ENCODE data around the gene GPA33. TPM values are rescaled to one million over a fixed set of nuclear protein-coding genes. Genes with fewer than 3 reads are reported as not detected.

Gene GPA33
- total and polyA plus RNA-seq, 9 of the 15 experiments (the other 6 are each of a cell fraction or from before 2014, with no cell fraction given): 0.13 TPM; not detected in 8

DNA sequence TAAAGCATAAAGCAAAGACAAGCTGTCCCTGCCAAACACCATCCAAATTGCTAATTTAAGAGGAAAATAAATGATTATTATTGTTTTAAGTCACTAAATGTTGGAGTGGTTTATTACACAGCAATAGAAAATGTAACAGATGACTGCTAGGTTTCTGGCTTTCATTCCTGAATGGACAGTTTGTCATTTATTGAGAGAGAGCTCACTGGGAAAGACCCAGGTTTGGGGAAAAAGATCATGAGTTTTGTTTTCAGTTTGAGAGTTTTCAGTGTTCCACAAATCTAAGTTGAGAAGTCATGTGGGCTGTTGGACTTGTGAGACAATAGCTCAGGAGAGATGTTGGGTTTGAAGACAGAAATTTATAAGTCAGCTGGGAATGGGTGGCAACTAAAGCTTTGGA is 5.4 kb downstream of the GPA33 start:
- no peaks in the 10 kb centered on the region for H3K9me1 ChIP-seq (ENCODE audit: control insufficient read depth, insufficient read depth, low read length)
- no peak for DNase-seq (ENCODE audit: extremely low read depth in 1 of 4, low spot score in 3 of 4)
- no peaks in the 10 kb centered on the region for H3K36me3 ChIP-seq (ENCODE audit: control insufficient read depth, insufficient read depth, low read length)
- no TSS peak for BruUV-seq (replicated peaks)
- ATAC-seq: no peak
- no peak overlapping the region for H3K4me2 ChIP-seq (ENCODE audit: insufficient read depth, low read length)
- H3K27me3 ChIP-seq (ENCODE audit: control insufficient read depth in 2 of 2, insufficient read depth in 2 of 2, low read length in 2 of 2): peaks cover 61 to 73% of the 10 kb centered on the region in 2 experiments
- no peaks in the 10 kb centered on the region for H3K79me2 ChIP-seq (ENCODE audit: control insufficient read depth, insufficient read depth, low read length)
- POLR2A ChIA-PET: interaction anchor here (0.7 to 1.4 kb wide), 2 partner anchors 9 to 12 kb away, joined by 3 to 5 read pairs; no protein-coding TSS in a partner anchor
- no peak overlapping the region for H3K9ac ChIP-seq (ENCODE audit: insufficient read depth in 1 of 2, low read depth in 2 of 2, low read length in 2 of 2)
- no peaks in the 10 kb centered on the region for H3K4me1 ChIP-seq (replicated peaks in 1 of 2; ENCODE audit: control insufficient read depth in 2 of 2, insufficient read depth in 2 of 2, low read length in 2 of 2)
- H4K20me1 ChIP-seq (replicated peaks; ENCODE audit: control insufficient read depth, insufficient read depth, low read length): no peaks in the 10 kb centered on the region; the same call in 1 of the 2 replicates
- in situ Hi-C loops (cut with MboI) (no loop called here), intact Hi-C loops (cut with micrococcal nuclease) (no loop called here)
- no peak overlapping the region for H2AFZ ChIP-seq (ENCODE audit: low read depth, low read length)
- no peak for TF ChIP-seq NEUROD1 (IDR thresholded peaks at IDR 0.05; ENCODE audit: borderline replicate concordance, low read depth, low read length, partially characterized antibody)
- TF ChIP-seq ZNF143 (CRISPR knock-in tag; IDR thresholded peaks at IDR 0.05): no peak
- TF ChIP-seq IRF2 (CRISPR knock-in tag; IDR thresholded peaks at IDR 0.05): no peak
- no peak for TF ChIP-seq BRD9 (IDR thresholded peaks at IDR 0.05; ENCODE audit: low read depth, partially characterized antibody)
- no peak for TF ChIP-seq ZNF785 (CRISPR knock-in tag; IDR thresholded peaks at IDR 0.05)
- TF ChIP-seq, protein P1, sequence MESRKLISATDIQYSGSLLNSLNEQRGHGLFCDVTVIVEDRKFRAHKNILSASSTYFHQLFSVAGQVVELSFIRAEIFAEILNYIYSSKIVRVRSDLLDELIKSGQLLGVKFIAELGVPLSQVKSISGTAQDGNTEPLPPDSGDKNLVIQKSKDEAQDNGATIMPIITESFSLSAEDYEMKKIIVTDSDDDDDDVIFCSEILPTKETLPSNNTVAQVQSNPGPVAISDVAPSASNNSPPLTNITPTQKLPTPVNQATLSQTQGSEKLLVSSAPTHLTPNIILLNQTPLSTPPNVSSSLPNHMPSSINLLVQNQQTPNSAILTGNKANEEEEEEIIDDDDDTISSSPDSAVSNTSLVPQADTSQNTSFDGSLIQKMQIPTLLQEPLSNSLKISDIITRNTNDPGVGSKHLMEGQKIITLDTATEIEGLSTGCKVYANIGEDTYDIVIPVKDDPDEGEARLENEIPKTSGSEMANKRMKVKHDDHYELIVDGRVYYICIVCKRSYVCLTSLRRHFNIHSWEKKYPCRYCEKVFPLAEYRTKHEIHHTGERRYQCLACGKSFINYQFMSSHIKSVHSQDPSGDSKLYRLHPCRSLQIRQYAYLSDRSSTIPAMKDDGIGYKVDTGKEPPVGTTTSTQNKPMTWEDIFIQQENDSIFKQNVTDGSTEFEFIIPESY (CRISPR knock-in tag; IDR thresholded peaks at IDR 0.05): no peak
- TF ChIP-seq, protein P2, sequence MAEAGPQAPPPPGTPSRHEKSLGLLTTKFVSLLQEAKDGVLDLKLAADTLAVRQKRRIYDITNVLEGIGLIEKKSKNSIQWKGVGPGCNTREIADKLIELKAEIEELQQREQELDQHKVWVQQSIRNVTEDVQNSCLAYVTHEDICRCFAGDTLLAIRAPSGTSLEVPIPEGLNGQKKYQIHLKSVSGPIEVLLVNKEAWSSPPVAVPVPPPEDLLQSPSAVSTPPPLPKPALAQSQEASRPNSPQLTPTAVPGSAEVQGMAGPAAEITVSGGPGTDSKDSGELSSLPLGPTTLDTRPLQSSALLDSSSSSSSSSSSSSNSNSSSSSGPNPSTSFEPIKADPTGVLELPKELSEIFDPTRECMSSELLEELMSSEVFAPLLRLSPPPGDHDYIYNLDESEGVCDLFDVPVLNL (CRISPR knock-in tag; IDR thresholded peaks at IDR 0.05; ENCODE audit: low read depth): no peak
- TF ChIP-seq ZNF644 (tag; IDR thresholded peaks at IDR 0.05; ENCODE audit: low read depth): no peak
- TF ChIP-seq, protein P3, sequence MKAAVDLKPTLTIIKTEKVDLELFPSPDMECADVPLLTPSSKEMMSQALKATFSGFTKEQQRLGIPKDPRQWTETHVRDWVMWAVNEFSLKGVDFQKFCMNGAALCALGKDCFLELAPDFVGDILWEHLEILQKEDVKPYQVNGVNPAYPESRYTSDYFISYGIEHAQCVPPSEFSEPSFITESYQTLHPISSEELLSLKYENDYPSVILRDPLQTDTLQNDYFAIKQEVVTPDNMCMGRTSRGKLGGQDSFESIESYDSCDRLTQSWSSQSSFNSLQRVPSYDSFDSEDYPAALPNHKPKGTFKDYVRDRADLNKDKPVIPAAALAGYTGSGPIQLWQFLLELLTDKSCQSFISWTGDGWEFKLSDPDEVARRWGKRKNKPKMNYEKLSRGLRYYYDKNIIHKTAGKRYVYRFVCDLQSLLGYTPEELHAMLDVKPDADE (conservative IDR thresholded peaks at IDR 0.05; ENCODE audit: control insufficient read depth, low read depth, low read length): no peak
- TF ChIP-seq ZNF408 (CRISPR knock-in tag; IDR thresholded peaks at IDR 0.05; ENCODE audit: low read depth): no peak
- TF ChIP-seq ADNP (tag; IDR thresholded peaks at IDR 0.05): no peak
- no peak for TF ChIP-seq ARNT (IDR thresholded peaks at IDR 0.05)
- TF ChIP-seq, protein P4, sequence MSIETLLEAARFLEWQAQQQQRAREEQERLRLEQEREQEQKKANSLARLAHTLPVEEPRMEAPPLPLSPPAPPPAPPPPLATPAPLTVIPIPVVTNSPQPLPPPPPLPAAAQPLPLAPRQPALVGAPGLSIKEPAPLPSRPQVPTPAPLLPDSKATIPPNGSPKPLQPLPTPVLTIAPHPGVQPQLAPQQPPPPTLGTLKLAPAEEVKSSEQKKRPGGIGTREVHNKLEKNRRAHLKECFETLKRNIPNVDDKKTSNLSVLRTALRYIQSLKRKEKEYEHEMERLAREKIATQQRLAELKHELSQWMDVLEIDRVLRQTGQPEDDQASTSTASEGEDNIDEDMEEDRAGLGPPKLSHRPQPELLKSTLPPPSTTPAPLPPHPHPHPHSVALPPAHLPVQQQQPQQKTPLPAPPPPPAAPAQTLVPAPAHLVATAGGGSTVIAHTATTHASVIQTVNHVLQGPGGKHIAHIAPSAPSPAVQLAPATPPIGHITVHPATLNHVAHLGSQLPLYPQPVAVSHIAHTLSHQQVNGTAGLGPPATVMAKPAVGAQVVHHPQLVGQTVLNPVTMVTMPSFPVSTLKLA (conservative IDR thresholded peaks at IDR 0.05): no peak
- FAIRE-seq: no peak
- H3K27ac ChIP-seq (ENCODE audit: extremely low read depth, low read depth, low read length): no peak overlapping the region
- CTCF ChIA-PET (ENCODE audit: low intra/inter-chr PET ratio): no interaction called here
- H3K9me3 ChIP-seq (replicated peaks; ENCODE audit: control insufficient read depth, insufficient read depth, low read depth, low read length): no peaks in the 10 kb centered on the region
- H3K4me3 ChIP-seq: no peak overlapping the region
